GM21825 (cell line): ENCODE data around the gene GK.
"Not testable (repeated sequence)": the region's sequence is repeated elsewhere in the genome, so short reads cannot be mapped to it uniquely, and the experiment has no call there.

Source experiments
- ATAC-seq: cut with Tn5 transposase; IDR thresholded peaks from one replicate; pipeline ENCODE4 v1.9.1; 2021; ENCODE audit warnings: mild to moderate bottlenecking, moderate library complexity; ENCODE audit not compliant: unreplicated experiment

Gene GK

DNA sequence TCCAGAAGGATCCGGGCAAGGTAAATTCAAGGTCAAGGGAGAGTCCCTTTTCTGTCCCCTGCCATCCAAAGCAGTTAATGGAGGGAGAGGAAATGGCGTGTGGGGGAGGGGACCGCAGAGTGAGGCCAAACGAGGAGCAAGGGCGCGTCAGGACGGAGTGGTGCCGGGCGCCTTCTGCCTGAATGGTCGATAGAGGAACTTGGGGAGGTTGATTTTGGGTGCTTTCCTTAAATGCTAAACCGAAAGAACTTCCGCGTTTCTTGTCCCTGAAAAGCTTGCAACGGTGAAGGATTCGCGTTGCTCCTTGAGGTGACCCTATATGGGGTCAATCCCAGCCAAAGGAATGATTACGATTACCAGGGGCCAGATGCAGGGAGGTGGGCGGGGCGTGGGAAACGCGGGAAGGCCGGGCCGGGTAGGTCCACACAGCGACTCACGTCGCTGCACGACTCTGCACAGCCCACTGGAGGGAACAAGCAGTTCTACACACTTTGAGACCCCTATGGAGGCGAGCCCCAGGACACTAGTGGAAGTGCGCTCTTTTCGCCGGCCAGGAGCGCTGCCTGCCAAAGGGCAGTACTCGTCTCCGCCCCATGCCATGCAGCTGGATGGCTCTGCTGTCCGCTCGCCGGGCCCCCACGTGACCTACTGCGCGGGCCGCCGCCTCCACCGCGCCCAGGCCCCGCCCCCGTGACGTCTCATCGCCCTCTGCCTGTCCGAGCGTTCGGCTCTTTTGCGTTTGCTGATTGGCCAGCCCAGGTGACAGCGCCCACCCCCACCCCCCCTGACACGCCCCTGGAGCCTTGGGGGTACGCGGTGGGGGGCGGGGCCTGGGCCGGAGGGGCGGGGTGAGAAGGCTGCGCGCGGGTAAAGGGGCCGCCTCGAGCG, 452 bp upstream of the GK start:
- peak; percentile 89 for ATAC-seq

DNA sequence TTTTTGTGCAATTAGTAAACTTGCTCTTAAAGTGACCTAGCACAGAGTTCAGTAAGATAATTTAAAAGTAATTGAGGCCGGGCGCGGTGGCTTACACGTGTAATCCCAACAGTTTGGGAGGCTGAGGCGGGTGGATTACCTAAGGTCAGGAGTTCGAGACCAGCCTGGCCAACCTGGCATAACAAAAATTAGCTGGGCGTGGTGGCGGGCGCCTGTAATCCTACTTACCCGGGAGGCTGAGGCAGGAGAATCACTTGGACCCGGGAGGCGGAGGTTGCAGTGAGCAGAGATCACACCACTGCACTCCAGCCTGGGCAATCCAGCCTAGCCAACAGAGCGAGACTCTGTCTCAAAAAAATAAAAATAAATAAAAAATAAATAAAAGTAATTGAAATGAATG, 1.2 kb downstream of the GK start:
- ATAC-seq, result not testable (repeated sequence)

DNA sequence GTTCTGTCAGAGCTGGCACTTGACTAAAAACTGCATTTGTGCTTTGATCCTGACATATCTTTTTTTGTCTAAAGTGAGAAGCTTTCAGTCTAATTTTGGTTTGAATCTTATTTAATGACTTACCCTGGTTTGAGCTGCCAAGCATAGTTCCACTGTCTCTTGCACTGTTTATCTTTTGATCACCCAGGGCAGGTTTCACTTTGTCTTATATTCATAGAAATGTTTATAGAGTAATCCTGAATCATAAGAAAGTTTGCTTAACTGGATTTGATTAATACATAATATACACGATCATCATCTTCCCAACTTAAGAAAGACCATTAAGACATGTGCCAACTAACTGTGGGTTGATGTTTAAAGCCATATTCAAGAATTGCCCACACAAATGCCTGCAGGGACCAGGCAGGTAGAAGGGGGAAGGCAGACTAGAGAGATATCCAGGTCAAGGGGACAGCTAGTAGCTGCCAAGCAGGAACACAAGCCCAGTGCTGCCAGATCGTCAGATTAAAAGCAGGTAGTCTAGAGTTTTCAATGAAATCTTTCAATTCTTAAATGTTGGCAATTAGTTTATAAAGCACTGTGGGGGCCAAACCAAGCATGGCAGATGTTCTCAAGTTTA, 1.9 kb downstream of the GK start:
- no peak for ATAC-seq

DNA sequence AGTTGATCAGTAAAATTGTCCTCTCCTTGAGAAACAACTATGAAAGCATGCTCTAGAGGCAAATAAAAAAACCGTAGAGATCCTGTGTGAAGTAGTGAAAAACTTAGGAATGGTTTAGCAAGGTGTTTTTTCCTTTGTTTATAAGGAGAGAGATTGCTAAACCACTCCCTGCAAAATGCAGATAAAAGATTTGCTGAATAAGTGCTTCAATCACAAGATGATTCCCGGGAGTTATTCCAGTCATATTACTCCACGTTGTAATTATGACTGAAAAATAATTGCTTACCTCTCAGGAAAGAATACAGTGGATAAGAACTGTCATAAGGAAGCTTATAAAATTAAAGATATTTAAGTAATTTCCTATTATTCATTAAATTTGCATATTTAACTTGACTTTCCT, 2.8 kb downstream of the GK start:
- ATAC-seq, result no peak

DNA sequence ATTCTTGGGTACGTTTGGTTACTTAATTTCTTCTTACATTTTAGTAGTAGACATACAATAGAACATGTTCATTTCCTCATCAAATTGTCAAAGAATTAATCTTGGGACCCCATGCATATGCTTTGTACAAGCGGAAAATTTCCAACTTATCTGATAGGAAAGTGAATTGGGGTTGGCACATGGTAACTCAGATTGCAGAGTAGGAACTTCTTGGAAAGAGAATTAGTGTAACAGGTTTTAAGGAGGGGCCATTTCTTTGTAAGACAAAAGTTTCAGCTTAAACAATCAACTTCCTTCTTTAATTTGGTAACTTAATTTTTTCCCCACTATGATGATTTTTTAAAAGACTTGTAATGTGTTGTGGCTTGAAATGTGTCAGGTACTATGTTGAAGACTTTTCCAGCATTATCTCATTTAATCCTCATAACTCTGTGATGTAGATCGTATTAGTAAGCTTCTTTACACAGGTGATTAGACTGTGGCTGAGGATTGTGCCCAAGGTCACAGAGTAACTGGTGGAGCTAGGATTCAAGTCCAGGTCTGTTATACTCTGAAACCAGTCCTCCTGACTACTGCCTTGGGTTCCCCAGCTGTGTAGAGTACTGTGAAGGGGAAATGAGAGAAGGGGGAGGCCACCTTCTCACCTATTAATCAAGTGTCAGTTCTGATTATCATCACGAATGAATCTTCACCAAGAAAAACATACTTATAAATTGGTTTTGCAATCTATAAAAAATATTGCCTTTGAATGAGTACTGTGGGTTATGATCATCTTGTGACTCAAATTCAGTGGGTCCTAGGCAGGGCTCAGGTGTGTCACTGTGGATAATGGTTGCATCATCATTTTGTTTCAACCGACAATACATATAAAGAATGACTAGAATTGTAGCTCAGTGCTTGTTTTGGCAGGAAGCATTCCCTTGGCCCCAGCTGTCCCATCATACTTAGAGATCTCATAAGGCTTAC, 4.3 kb downstream of the GK start:
- ATAC-seq, result no peak

DNA sequence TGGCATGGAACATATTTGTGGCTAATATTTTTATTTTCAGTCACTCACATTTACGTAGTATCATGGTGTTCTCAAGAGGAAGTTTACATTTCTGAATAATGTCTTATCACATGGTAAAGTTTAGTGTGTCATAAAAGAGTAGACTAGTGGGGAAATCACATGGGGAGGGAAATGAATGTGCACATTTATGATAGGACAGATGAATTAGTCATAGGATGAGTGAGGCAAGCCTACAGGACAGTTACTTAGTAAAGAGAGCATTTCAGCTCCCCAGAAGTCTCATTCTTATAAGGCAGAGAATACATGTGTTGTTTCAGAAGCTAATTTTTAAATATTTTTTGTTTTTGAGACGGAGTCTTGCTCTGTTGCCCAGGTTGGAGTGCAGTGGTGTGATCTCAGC, 6.2 kb downstream of the GK start:
- no peak for ATAC-seq

DNA sequence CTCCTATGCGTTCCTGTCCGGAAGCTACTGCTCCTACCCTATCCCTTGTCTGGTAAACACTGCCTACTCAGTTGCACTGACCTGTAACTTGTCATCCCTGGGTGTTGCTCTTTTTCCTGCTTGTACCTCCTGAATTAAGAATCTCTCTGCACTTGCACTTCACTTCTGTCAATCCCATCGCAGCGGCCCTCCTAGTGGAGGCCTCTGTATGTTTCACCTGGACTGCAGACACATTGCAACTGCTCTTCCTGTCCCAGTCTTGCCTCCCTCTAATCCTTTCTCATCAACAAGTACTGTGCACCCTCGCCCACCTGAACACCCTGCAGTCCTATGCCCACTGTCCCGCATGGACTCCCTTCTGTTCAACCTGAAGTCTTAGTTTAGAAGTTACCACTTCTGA, 8.0 kb downstream of the GK start:
- no peak for ATAC-seq

DNA sequence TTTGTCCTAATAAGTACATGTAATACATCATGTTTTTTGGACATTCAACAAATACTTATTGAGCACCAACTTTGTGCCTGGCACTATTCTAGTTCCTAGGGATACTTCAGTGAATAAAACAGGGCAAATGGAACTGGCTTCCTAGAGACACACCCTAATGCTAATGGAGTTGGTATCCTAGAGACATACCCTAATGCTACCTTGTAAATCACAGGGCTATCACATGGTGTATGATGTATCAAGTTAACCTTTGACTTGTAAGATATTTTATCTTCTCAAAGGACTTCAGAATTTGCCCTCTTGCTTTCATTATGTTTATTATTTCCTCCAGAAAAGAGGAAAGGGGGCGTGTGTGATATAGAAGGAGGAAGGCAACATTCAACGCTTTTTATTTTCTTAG, 10.1 kb downstream of the GK start:
- no peak for ATAC-seq

DNA sequence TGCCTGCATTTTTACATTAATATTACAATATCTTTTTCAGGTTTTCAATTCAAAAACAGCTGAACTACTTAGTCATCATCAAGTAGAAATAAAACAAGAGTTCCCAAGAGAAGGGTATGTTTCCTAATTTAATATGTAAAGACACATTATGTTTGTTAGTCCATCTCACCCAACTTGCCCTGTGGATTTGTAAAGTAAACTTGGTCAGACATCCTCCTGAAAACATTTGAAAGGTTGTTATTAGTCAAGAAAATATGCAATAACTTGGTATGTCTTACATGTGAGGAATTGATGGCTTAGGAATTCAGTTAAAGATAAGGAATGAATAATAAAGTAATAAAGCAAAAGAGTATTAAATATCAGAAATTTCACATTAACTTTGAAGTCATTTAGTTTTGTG, 12.2 kb downstream of the GK start:
- no peak for ATAC-seq

DNA sequence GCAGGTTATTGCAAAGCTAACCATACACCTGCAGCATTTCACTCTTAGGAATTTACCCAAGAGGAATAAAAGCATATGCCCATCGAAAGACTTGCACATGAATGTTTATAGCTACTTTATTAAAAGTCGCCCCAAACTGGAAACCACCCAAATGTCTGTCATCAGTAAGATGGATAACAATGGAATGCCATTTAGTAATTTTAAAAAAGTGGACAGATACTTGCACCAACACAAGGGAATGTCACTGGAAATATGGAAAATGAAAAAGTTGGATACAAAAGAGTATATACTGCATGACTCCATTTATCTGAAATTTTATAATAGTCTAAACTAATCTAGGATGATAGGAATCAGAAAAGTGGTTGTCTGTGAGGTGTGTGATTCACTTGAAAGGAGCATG, 12.9 kb downstream of the GK start:
- ATAC-seq, result no peak

DNA sequence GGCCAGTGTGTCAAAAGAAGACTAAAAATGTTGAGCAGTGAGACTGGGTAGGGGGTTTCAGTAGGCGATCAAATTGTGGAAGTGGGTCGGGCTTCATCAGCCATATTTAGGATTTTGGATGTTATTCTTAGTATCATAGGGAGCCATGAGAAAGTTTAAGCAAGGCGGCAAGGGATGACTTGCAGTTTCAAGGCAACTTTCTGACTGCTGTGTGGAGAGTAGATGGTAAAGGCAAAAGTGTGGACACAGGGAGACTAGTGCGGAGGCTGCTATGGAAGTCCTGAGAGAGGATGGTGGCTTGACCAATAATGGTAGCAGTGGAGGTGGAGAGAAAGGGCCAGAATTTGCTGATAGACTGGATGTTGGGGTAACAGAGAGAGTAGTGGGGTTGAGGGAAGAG, 15.4 kb downstream of the GK start:
- ATAC-seq, result no peak

DNA sequence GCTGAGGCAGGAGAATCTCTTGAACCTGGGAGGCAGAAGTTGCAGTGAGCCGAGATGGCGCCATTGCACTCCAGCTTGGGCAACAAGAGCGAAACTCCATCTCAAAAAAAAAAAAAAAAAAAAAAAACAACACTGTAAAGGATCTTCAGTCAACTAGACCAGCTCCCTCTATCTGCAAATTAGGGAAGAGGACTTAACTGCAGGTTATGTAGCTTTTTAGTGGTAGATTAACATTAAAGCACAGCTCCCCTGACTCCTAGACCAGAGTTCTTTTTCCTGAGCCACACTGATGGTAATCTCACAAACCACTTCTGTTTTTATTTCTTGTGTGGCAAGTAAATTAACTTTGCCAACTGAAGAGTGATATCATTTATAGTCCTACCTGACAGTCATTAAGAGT, 18.0 kb downstream of the GK start:
- not testable (repeated sequence) for ATAC-seq

DNA sequence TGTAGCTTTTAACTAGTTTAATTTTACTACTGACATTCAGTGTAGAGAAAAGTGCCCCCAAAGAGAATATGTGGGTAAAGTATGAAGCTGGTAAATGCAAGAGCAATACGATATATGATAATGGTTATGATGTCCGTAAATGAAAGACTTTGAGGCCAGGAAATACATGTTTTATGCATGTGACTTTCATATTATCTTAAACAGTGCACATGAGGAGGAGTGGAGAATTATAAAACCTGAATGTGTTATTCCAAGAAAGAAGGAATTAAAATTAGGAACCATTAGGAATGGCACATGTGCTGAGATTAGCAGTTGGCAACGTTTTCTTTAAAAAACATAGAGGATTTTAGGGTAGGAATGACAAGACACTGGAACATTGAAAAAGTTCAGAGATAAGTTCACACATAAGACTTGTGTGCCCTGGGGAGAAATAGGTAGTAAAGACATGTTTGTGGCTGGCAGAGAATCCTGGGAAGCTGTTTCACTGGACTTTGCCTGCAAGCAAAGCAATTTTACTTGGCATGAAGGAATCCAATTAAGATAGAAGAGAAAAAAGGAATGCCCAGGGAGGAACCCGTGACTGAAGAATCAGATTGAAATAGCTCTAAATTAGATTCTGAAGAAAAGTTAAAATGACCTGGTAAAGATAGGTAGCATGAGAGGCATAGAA, 20.0 kb downstream of the GK start:
- ATAC-seq, result no peak

DNA sequence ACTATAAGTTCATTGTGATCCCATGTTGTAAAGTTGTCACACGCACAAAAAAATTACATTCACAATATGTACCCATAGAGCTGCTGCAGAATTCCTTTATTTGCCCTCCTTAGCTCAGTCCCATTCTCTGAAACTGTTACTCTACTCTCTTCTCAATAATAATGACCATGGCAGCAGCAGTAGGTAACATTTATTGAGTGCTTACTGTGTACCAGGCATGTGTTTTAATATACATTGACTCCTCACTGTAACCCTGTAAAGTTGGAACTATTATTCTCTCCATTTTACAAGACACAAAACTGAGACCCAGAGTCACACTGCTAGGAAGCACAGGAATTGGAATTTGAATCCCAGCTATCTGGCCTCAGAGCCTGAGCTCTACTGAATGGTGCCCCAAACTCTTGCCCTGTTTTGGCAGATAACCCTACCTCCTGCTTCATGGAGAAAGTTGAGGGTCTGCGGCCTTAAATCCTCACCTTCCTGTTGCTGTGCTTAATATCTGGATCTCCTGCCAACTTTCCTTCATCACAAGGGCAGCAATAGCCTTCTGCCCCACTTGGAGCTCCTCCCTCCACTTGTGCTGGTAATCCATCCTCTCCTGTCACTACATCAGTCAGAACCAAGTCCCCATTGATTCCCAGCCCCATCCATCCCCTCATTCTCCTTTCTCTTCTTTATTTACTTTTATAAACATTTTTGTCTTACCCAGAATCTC, 20.8 kb downstream of the GK start:
- no peak for ATAC-seq

DNA sequence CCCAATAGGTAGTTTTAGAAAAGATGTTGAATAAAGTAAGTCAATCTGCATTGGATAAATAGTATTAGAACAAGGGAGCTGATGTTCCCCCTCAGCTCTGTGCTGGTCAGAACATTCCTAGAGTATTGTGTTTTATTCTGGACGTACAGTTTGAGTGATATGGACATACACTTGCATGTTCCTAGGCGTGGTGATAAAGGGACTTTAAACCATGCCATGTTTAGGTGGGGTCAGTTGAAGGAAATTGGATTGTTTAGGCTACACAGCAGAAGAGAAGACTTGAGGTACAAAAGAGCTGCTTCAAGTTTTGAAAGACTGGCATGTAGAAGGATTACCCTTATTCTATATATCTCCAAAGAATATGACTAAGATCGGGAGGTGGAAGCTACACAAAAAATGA, 21.6 kb downstream of the GK start:
- no peak for ATAC-seq

DNA sequence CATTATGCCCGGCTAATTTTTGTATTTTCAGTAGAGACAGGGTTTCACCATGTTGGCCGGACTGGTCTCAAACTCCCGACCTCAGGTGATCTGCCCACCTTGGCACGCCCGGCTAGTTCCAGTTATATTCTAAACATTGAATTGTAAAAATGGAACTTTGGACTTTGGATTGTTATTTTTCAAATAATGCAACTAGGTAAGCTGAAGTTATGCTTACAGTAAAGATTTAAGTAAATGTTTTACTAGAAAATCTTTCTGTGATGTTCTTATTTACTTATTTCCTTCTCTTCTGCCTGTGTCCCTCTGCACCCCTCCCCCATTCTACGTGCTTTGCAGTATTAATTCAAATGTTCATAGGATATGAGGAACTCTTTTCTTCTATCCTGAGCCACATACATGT, 26.1 kb downstream of the GK start:
- ATAC-seq, result no peak

DNA sequence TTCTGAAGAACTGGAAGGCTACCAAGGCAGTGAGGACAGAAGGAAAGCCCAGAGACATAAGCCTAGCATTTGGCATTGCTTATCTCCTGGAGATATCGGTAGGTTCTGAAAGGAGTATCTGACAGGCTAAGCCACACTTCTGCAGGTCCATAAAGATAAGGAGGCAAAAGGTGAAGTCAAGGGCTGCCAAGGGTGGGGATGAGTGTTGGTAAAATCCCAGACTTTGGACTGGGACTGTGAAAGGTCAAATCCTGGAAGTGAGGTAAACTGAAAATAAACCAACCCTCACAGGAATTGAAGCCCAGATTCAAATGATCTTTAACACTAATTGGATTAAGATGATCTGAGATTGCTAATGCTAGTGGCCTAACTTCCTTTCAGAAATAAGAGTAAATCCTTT, 27.4 kb downstream of the GK start:
- no peak for ATAC-seq

DNA sequence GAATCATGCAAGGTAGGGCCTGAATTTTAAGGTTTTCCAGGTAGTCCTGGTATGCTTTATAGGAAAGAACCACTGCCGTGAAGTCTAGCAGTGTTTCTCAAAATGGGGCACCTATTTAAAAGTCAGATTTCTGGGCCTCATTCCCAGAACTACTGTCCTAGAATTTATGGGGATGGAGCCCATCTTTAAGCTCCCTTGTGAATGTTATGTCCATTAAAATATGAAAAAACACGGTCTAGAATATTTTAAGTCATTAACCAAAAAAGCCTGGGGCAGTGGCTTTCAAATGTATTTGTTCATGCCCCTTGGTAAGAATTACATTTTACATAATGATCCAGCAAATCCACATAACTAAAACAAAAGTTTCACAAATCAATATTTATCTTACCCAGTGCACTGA, 35.4 kb downstream of the GK start:
- no peak for ATAC-seq

DNA sequence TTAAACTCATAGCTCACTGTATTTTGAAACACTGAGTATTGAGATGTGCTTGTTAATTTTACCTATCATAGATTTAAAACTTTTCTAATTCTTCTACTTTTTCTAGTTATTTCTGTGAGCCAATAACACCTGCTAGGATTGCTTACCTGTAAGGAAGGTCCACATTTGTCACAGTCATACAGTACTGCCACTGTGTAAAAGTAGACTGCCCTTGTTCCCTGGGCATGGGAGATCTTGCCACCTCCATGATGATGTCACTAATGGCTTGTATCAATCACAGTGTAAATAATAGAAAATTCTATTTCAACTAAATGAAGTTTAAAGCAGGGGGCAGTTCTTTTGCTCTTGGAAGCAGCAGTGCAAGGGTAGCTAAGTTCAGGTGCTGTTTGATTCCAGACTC, 35.9 kb downstream of the GK start:
- ATAC-seq, result no peak

DNA sequence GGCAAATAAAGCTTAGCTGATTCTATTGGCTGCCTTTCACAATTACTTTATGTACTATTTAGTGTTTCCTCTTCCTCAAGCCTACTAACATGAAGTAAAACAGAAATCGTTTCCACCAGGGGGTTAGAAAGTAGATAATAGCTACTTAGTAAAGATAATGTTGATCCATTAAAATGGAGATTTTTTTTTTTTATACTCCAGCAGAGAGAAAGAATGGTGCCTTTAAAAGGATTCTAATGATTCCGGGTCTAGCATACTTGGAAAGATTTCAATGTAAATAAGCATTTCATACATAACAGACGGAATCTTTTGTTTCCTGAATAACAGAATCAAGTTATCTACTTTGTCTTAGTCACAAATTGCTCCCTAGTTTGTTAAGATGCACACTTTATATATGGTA, 37.1 kb downstream of the GK start:
- ATAC-seq, result no peak
